Panc1 (cell line): Measurements from ENCODE around the gene MILR1. TPM values are rescaled to one million over a fixed set of nuclear protein-coding genes. Genes with fewer than 3 reads are reported as not detected.

Experiments
- ATAC-seq: fragments of 200-7000 bp; cut with Tn5 transposase; 2 replicates; pipeline ENCODE4 v1.9.1; 2020; ENCODE audit warnings: mild to moderate bottlenecking, moderate library complexity
- BruUV-seq: library from RNA; stranded (reverse); fragments of 400-500 nt; replicated peaks from 2 replicates; lab custom pipeline; 2021; lab: Mats Ljungman, UMichigan
- CTCF ChIA-PET: fragments of 300-600 bp; sonication (Branson Sonifier 250); formaldehyde crosslinking; loops from one replicate; lab custom pipeline; 2022; ENCODE audit warnings: antibody characterized with exemption; lab: Charles Lee
- POLR2A ChIA-PET: fragments of 300-600 bp; sonication (Branson Sonifier 250); formaldehyde crosslinking; loops from one replicate; lab custom pipeline; 2022; ENCODE audit warnings: antibody characterized with exemption; lab: Charles Lee
- DNase-seq: peaks from one replicate; pipeline ENCODE4 v3.0.0-alpha.2; 2010; ENCODE audit warnings: low read depth, low spot score
- H3K27ac ChIP-seq: 2 replicates; pipeline ENCODE4 v1.5.1; 2011; ENCODE audit warnings: mild to moderate bottlenecking, low read length, inconsistent platforms
- H3K27me3 ChIP-seq: fragments of 200-500 bp; sonication (Bioruptor generic); 2 replicates; pipeline ENCODE4 v1.6.0; 2014; ENCODE audit warnings: low read length, inconsistent platforms; ENCODE audit not compliant: control insufficient read depth, insufficient read depth
- H3K36me3 ChIP-seq: fragments of 200-500 bp; sonication (Bioruptor generic); 2 replicates; pipeline ENCODE4 v1.5.1; 2014; ENCODE audit warnings: inconsistent platforms, mild to moderate bottlenecking, low read length, moderate library complexity; ENCODE audit not compliant: control insufficient read depth, insufficient read depth
- H3K4me1 ChIP-seq: 2 replicates; pipeline ENCODE4 v1.5.1; 2011; ENCODE audit warnings: inconsistent platforms, mild to moderate bottlenecking, low read length, moderate library complexity; ENCODE audit not compliant: control insufficient read depth, insufficient read depth
- H3K4me3 ChIP-seq, 2 experiments: 2 replicates each; pipeline ENCODE4 v1.5.1; 2011 to 2012; ENCODE audit warnings: low read depth in 2 of 2, low read length in 2 of 2, mild to moderate bottlenecking in 2 of 2, inconsistent platforms in 1 of 2, moderate library complexity in 1 of 2
- H3K9me3 ChIP-seq: fragments of 200-500 bp; sonication (Bioruptor generic); 2 replicates; pipeline ENCODE4 v1.5.1; 2014; ENCODE audit warnings: low read depth, mild to moderate bottlenecking, inconsistent platforms, low read length, moderate library complexity; ENCODE audit not compliant: control insufficient read depth, insufficient read depth
- POLR2AphosphoS5 ChIP-seq: IDR thresholded peaks from 2 replicates; pipeline ENCODE4 v1.6.1; 2012; ENCODE audit warnings: mild to moderate bottlenecking, low read depth, low read length, moderate library complexity
- SIN3A ChIP-seq: IDR thresholded peaks from 2 replicates; pipeline ENCODE4 v1.6.1; 2012; ENCODE audit warnings: low read depth, mild to moderate bottlenecking, low read length, moderate library complexity, borderline replicate concordance; ENCODE audit not compliant: insufficient read depth
- TCF7L2 ChIP-seq: IDR thresholded peaks from 2 replicates; pipeline ENCODE4 v1.6.1; 2011; ENCODE audit warnings: mild to moderate bottlenecking, low read depth, low read length, inconsistent platforms
- in situ Hi-C: cut with HindIII; loops from 2 replicates; pipeline ENCODE4 v1.10.0; 2016; ENCODE audit warnings: low sequenced_read_pairs, low pct_unique_long_range_greater_than_20kb
- intact Hi-C: fragments of 100-400 bp; cut with micrococcal nuclease; formaldehyde crosslinking; loops from one replicate; pipeline ENCODE4 v1.10.0; 2022; ENCODE audit not compliant: unreplicated experiment
- total RNA-seq: library from RNA; stranded (reverse); gene quantifications from one replicate; pipeline ENCODE4 v1.2.1, GENCODE V29; 2021; ENCODE audit not compliant: unreplicated experiment
- TF ChIP-seq, protein P1 (sequence below), 2 experiments: IDR thresholded peaks; 2 replicates each; pipeline ENCODE4 v1.6.1; 2011 to 2012; ENCODE audit warnings: low read depth in 2 of 2, control low read depth in 1 of 2, low read length in 1 of 2, mild to moderate bottlenecking in 1 of 2, moderate library complexity in 1 of 2; ENCODE audit not compliant: insufficient read depth in 1 of 2
- TF ChIP-seq, protein P2 (sequence below): fragments of 450-650 bp; IDR thresholded peaks from 2 replicates; pipeline ENCODE4 v1.5.1; 2017; ENCODE audit warnings: mild to moderate bottlenecking

MILR1 gene
- total RNA-seq, 1 experiment from 2014 or later, result not detected

DNA sequence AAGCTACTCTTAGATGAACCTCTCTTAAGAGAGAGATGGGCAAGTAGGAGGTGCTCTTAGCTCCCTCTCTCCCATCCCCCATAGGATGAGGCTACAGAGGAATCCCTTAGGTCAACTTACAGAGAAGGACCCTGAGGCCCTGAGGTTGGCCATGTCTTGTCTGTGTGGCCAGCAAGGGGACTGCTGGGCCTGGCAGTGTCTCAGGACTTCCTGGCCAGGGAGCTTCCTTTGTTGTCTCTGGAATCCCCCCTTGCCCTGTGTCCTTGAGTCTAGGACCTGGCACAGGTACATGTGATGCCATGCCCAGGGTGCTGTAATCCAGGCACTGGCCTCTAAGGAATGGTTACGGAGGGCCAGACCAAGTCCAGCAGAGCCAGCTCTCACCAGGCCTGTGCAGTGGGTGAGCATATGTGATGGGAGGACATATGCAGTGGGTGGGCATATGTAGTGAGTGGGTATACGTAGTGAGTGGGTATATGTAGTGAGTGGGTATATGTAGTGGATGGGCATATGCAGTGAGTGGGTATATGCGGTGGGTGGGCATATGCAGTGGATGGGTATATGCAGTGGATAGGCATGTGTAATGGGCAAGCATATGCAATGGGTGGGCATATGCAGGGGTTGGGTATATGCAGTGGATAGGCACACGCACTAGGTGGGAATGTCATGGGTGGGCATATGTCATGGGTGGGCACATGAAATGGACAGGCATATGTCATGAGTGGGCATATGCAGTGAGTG lies 38.0 kb upstream of the MILR1 start:
- CTCF ChIA-PET, result no interaction called here
- H3K36me3 ChIP-seq, result no peaks in the 10 kb centered on the region
- ATAC-seq (no peak), DNase-seq (no peak)
- no TSS peak for BruUV-seq
- no peak overlapping the region for H3K27ac ChIP-seq
- in situ Hi-C loops, result no loop called here
- TF ChIP-seq TCF7L2, result no peak
- TF ChIP-seq, protein P1, sequence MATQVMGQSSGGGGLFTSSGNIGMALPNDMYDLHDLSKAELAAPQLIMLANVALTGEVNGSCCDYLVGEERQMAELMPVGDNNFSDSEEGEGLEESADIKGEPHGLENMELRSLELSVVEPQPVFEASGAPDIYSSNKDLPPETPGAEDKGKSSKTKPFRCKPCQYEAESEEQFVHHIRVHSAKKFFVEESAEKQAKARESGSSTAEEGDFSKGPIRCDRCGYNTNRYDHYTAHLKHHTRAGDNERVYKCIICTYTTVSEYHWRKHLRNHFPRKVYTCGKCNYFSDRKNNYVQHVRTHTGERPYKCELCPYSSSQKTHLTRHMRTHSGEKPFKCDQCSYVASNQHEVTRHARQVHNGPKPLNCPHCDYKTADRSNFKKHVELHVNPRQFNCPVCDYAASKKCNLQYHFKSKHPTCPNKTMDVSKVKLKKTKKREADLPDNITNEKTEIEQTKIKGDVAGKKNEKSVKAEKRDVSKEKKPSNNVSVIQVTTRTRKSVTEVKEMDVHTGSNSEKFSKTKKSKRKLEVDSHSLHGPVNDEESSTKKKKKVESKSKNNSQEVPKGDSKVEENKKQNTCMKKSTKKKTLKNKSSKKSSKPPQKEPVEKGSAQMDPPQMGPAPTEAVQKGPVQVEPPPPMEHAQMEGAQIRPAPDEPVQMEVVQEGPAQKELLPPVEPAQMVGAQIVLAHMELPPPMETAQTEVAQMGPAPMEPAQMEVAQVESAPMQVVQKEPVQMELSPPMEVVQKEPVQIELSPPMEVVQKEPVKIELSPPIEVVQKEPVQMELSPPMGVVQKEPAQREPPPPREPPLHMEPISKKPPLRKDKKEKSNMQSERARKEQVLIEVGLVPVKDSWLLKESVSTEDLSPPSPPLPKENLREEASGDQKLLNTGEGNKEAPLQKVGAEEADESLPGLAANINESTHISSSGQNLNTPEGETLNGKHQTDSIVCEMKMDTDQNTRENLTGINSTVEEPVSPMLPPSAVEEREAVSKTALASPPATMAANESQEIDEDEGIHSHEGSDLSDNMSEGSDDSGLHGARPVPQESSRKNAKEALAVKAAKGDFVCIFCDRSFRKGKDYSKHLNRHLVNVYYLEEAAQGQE (IDR thresholded peaks at IDR 0.05; ENCODE audit: insufficient read depth in 1 of 2, low read depth in 2 of 2, low read length in 1 of 2), result no peak
- TF ChIP-seq, protein P2, sequence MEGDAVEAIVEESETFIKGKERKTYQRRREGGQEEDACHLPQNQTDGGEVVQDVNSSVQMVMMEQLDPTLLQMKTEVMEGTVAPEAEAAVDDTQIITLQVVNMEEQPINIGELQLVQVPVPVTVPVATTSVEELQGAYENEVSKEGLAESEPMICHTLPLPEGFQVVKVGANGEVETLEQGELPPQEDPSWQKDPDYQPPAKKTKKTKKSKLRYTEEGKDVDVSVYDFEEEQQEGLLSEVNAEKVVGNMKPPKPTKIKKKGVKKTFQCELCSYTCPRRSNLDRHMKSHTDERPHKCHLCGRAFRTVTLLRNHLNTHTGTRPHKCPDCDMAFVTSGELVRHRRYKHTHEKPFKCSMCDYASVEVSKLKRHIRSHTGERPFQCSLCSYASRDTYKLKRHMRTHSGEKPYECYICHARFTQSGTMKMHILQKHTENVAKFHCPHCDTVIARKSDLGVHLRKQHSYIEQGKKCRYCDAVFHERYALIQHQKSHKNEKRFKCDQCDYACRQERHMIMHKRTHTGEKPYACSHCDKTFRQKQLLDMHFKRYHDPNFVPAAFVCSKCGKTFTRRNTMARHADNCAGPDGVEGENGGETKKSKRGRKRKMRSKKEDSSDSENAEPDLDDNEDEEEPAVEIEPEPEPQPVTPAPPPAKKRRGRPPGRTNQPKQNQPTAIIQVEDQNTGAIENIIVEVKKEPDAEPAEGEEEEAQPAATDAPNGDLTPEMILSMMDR, result no peak
- no peak for TF ChIP-seq SIN3A
- TF ChIP-seq POLR2AphosphoS5, result no peak
- no peaks in the 10 kb centered on the region for H3K9me3 ChIP-seq
- POLR2A ChIA-PET, result no interaction called here
- no peaks in the 10 kb centered on the region for H3K27me3 ChIP-seq
- no peak overlapping the region for H3K4me3 ChIP-seq
- intact Hi-C loops, result no loop called here
- no peaks in the 10 kb centered on the region for H3K4me1 ChIP-seq

DNA sequence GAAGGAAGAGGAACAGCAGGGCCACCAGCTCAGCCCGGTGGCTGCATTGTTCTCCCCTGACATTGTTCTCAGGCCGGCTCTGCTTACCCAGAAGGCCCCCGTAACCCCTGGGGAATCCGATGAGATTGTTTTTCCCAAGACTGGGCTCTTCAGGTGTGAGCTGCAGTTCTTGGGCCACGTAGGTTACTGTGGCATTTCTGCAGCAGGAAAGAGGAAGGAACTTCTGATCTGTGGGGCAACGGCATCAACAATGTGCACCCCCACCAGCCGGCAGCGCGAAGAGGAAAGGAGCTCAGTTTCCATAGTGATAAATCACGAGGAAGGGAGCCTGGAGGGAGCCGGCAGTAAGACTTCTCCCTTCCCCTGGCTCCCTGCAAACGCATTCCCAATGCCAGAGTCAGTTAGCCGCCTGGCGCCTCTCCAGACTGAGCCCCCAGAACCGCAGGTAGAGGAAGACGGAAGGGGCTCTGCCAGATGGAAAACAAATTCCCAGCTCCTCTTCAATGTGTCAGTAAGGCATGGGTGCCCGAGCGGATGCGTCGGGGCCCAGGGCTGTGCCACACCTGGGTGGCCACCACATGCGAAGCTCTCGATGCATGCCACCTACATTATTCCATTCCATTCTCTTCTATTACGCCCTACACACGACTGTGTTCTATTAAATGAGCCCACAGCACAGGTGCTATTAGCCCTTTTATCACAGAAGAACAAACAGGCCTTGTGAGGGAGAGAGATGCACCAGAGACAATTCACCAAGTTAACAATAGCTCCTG lies 36.7 kb upstream of the MILR1 start:
- ATAC-seq (no peak), DNase-seq (no peak)
- ChIA-PET CTCF (interaction anchor here (0.5 to 0.6 kb wide), 4 partner anchors 10 to 130 kb away, joined by 3 to 6 read pairs (median 4); no protein-coding TSS in a partner anchor), POLR2A (no interaction called here)
- intact Hi-C loops (no loop called here), in situ Hi-C loops (no loop called here)
- H3K27ac ChIP-seq, result no peak overlapping the region
- H3K4me1 ChIP-seq, result no peaks in the 10 kb centered on the region
- no peaks in the 10 kb centered on the region for H3K27me3 ChIP-seq
- H3K36me3 ChIP-seq, result no peaks in the 10 kb centered on the region
- TF ChIP-seq, protein P2, result no peak
- TF ChIP-seq, protein P1 (IDR thresholded peaks at IDR 0.05; ENCODE audit: insufficient read depth in 1 of 2, low read depth in 2 of 2, low read length in 1 of 2), result no peak
- H3K9me3 ChIP-seq, result no peaks in the 10 kb centered on the region
- BruUV-seq, result no TSS peak
- H3K4me3 ChIP-seq, result no peak overlapping the region
